Liver (tissue), 9 donors: ENCODE data around the gene SKOR1. TPM values are rescaled to one million over a fixed set of nuclear protein-coding genes. Genes with fewer than 3 reads are reported as not detected.

Experiments used
- DNase-seq: peaks from one replicate; pipeline ENCODE4 v3.0.0-alpha.2; 2017; ENCODE audit warnings: low spot score
- H3K27ac ChIP-seq, 2 donors: one replicate each; pipeline ENCODE4 v1.7.0; 2013; ENCODE audit warnings: inconsistent platforms in 2 of 2, low read length in 2 of 2, control low read depth in 1 of 2, low read depth in 1 of 2, mild to moderate bottlenecking in 1 of 2
- H3K27me3 ChIP-seq, 4 donors: one replicate each; pipeline versions ENCODE4 v1.6.1 to v1.7.0; 2013; ENCODE audit warnings: low read length in 3 of 4, inconsistent platforms in 1 of 4, mild to moderate bottlenecking in 1 of 4, moderate library complexity in 1 of 4; ENCODE audit not compliant: control insufficient read depth in 4 of 4, insufficient read depth in 4 of 4
- H3K36me3 ChIP-seq, 4 donors: one replicate each; pipeline versions ENCODE4 v1.6.1 to v1.7.0; 2013; ENCODE audit warnings: low read length in 3 of 4, mild to moderate bottlenecking in 3 of 4, low read depth in 1 of 4, moderate library complexity in 1 of 4; ENCODE audit not compliant: control insufficient read depth in 4 of 4, insufficient read depth in 3 of 4
- H3K4me1 ChIP-seq, 4 donors: one replicate each; pipeline versions ENCODE4 v1.6.1 to v1.7.0; 2013; ENCODE audit warnings: low read length in 3 of 4, mild to moderate bottlenecking in 3 of 4, moderate library complexity in 1 of 4; ENCODE audit not compliant: control insufficient read depth in 4 of 4, insufficient read depth in 4 of 4
- H3K4me3 ChIP-seq, 3 donors: one replicate each; pipeline versions ENCODE4 v1.6.1 to v1.7.0; 2013; ENCODE audit warnings: low read length in 3 of 3, control low read depth in 1 of 3, low read depth in 1 of 3, mild to moderate bottlenecking in 1 of 3
- H3K9ac ChIP-seq, 2 donors: one replicate each; pipeline ENCODE4 v1.7.0; 2013; ENCODE audit warnings: low read length in 2 of 2, mild to moderate bottlenecking in 2 of 2, moderate library complexity in 2 of 2, control low read depth in 1 of 2, low read depth in 1 of 2
- H3K9me3 ChIP-seq, 4 donors: one replicate each; pipeline versions ENCODE4 v1.6.1 to v1.7.0; 2013; ENCODE audit warnings: low read length in 3 of 4; ENCODE audit not compliant: control insufficient read depth in 4 of 4
- EGR1 ChIP-seq, 2 donors: IDR thresholded peaks; 2 replicates each; pipeline ENCODE4 v1.6.1; 2016 to 2018; ENCODE audit warnings: antibody characterized with exemption in 2 of 2, low read depth in 2 of 2
- FOXA1 ChIP-seq: IDR thresholded peaks from 2 replicates; pipeline ENCODE4 v1.6.1; 2016; ENCODE audit warnings: antibody characterized with exemption
- FOXA2 ChIP-seq: IDR thresholded peaks from 2 replicates; pipeline ENCODE4 v1.6.1; 2016; ENCODE audit warnings: antibody characterized with exemption
- GABPA ChIP-seq, 2 donors: IDR thresholded peaks in 1 of 2; conservative IDR thresholded peaks in 1 of 2; 2 replicates each; pipeline ENCODE4 v1.6.1; 2016; ENCODE audit warnings: antibody characterized with exemption in 2 of 2, mild to moderate bottlenecking in 1 of 2, moderate library complexity in 1 of 2
- HNF4A ChIP-seq, 2 donors: conservative IDR thresholded peaks; 2 replicates each; pipeline ENCODE4 v1.6.1; 2016; ENCODE audit warnings: antibody characterized with exemption in 2 of 2, mild to moderate bottlenecking in 2 of 2
- HNF4G ChIP-seq: IDR thresholded peaks from 2 replicates; pipeline ENCODE4 v1.6.1; 2016; ENCODE audit warnings: antibody characterized with exemption
- JUND ChIP-seq, 2 donors: IDR thresholded peaks; 2 replicates each; pipeline ENCODE4 v1.6.1; 2016; ENCODE audit warnings: antibody characterized with exemption in 2 of 2
- NR2F2 ChIP-seq: IDR thresholded peaks from 2 replicates; pipeline ENCODE4 v1.6.1; 2016; ENCODE audit warnings: antibody characterized with exemption
- RAD21 ChIP-seq, 2 donors: IDR thresholded peaks; 2 replicates each; pipeline ENCODE4 v1.6.1; 2016; ENCODE audit warnings: antibody characterized with exemption in 2 of 2, mild to moderate bottlenecking in 2 of 2
- RXRA ChIP-seq, 2 donors: IDR thresholded peaks; 2 replicates each; pipeline ENCODE4 v1.6.1; 2017 to 2018; ENCODE audit warnings: antibody characterized with exemption in 2 of 2, mild to moderate bottlenecking in 1 of 2
- SP1 ChIP-seq: IDR thresholded peaks from 2 replicates; pipeline ENCODE4 v1.6.1; 2018; ENCODE audit warnings: antibody characterized with exemption, mild to moderate bottlenecking
- TAF1 ChIP-seq: conservative IDR thresholded peaks from 2 replicates; pipeline ENCODE4 v1.6.1; 2016; ENCODE audit warnings: antibody characterized with exemption, mild to moderate bottlenecking
- YY1 ChIP-seq: IDR thresholded peaks from 2 replicates; pipeline ENCODE4 v1.6.1; 2016; ENCODE audit warnings: antibody characterized with exemption, mild to moderate bottlenecking
- WGBS: extraction: QIAGEN DNeasy Blood & Tissue Kit; methylation state at CpG from one replicate; pipeline ENCODE4 v1.1.7; 2013; 5-methylcytosine and 5-hydroxymethylcytosine counted together
- polyA plus RNA-seq, 2 donors: library from polyadenylated mRNA; stranded (reverse) in 1 of 2; unstranded in 1 of 2; fragments of 200-250 nt in 1 of 2; fragments of >200 nt in 1 of 2; fragmentation: Nextera tagmentation in 1 of 2; extraction: Ambion mirVana in 1 of 2; gene quantifications; one replicate each; pipeline versions ENCODE4 v1.2.1 to v1.2.3, GENCODE V29; 2013 to 2015
- total RNA-seq, 2 donors: library from RNA; depleted of rRNA; stranded (reverse); fragments of >200 nt; gene quantifications; one replicate each; pipeline ENCODE4 v1.2.3, GENCODE V29; 2014
- TF ChIP-seq, protein P1 (sequence below): IDR thresholded peaks from 2 replicates; pipeline ENCODE4 v1.6.1; 2016; ENCODE audit warnings: antibody characterized with exemption
- TF ChIP-seq, protein P2 (sequence below): IDR thresholded peaks from 2 replicates; pipeline ENCODE4 v1.6.1; 2016; ENCODE audit warnings: antibody characterized with exemption, mild to moderate bottlenecking
- TF ChIP-seq, protein P3 (sequence below): fragments of 150-350 bp; IDR thresholded peaks from 2 replicates; pipeline ENCODE4 v1.5.1; 2017; ENCODE audit warnings: improper control_type of control experiment, low read depth, low read length; ENCODE audit not compliant: missing input control
- TF ChIP-seq, protein P4 (sequence below): IDR thresholded peaks from 2 replicates; pipeline ENCODE4 v1.6.1; 2016; ENCODE audit warnings: antibody characterized with exemption
- TF ChIP-seq, protein P5 (sequence below): IDR thresholded peaks from 2 replicates; pipeline ENCODE4 v1.6.1; 2016; ENCODE audit warnings: antibody characterized with exemption
- donor health status: healthy.
- donor health status: healthy.
- donor health status: healthy.
- donor health status: healthy.
- donor health status: healthy.

The SKOR1 gene
- total and polyA plus RNA-seq, 4 donors = 0.02 to 0.17 (median 0.05) TPM; not detected in 1

DNA sequence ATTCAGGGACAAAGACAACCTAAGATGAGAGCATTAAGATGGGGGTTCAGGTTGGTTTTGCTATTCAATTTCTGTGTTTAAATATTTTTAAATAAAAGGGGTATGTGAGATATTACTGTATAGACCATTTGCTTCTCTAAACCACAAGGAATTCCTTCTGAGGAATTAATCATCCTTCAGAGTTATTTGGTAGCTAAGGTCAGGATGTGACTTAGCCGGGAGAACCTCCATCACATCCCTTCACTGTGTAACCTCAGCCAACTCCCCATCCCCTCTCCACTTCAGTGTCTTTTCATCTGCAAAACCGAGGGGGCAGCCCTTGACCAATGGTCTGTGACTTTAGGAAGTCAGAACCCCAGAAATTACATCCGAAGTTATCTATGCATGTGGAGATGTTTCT, 48.7 kb upstream of the SKOR1 start:
- Histone ChIP-seq H3K9me3 (no peaks in the 10 kb centered on the region), H3K36me3 (no peaks in the 10 kb centered on the region), H3K27ac (no peak overlapping the region), H3K9ac (no peak overlapping the region), H3K4me1 (peaks cover 0 to 6% (median 2%) of the 10 kb centered on the region in 4 donors), H3K4me3 (no peak overlapping the region), H3K27me3 (no peaks in the 10 kb centered on the region)
- TF ChIP-seq, protein P1, sequence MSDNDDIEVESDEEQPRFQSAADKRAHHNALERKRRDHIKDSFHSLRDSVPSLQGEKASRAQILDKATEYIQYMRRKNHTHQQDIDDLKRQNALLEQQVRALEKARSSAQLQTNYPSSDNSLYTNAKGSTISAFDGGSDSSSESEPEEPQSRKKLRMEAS = no peak
- TF ChIP-seq, protein P2, sequence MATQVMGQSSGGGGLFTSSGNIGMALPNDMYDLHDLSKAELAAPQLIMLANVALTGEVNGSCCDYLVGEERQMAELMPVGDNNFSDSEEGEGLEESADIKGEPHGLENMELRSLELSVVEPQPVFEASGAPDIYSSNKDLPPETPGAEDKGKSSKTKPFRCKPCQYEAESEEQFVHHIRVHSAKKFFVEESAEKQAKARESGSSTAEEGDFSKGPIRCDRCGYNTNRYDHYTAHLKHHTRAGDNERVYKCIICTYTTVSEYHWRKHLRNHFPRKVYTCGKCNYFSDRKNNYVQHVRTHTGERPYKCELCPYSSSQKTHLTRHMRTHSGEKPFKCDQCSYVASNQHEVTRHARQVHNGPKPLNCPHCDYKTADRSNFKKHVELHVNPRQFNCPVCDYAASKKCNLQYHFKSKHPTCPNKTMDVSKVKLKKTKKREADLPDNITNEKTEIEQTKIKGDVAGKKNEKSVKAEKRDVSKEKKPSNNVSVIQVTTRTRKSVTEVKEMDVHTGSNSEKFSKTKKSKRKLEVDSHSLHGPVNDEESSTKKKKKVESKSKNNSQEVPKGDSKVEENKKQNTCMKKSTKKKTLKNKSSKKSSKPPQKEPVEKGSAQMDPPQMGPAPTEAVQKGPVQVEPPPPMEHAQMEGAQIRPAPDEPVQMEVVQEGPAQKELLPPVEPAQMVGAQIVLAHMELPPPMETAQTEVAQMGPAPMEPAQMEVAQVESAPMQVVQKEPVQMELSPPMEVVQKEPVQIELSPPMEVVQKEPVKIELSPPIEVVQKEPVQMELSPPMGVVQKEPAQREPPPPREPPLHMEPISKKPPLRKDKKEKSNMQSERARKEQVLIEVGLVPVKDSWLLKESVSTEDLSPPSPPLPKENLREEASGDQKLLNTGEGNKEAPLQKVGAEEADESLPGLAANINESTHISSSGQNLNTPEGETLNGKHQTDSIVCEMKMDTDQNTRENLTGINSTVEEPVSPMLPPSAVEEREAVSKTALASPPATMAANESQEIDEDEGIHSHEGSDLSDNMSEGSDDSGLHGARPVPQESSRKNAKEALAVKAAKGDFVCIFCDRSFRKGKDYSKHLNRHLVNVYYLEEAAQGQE = no peak
- TF ChIP-seq HNF4G = no peak
- TF ChIP-seq TAF1 = no peak
- TF ChIP-seq, protein P3, sequence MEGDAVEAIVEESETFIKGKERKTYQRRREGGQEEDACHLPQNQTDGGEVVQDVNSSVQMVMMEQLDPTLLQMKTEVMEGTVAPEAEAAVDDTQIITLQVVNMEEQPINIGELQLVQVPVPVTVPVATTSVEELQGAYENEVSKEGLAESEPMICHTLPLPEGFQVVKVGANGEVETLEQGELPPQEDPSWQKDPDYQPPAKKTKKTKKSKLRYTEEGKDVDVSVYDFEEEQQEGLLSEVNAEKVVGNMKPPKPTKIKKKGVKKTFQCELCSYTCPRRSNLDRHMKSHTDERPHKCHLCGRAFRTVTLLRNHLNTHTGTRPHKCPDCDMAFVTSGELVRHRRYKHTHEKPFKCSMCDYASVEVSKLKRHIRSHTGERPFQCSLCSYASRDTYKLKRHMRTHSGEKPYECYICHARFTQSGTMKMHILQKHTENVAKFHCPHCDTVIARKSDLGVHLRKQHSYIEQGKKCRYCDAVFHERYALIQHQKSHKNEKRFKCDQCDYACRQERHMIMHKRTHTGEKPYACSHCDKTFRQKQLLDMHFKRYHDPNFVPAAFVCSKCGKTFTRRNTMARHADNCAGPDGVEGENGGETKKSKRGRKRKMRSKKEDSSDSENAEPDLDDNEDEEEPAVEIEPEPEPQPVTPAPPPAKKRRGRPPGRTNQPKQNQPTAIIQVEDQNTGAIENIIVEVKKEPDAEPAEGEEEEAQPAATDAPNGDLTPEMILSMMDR = no peak
- TF ChIP-seq GABPA (IDR thresholded peaks at IDR 0.05 in 1 of 2, conservative IDR thresholded peaks at IDR 0.05 in 1 of 2) = no peak
- TF ChIP-seq EGR1 (IDR thresholded peaks at IDR 0.05; ENCODE audit: low read depth in 2 of 2) = no peak
- TF ChIP-seq YY1 = no peak
- TF ChIP-seq HNF4A (conservative IDR thresholded peaks at IDR 0.05) = no peak
- TF ChIP-seq, protein P4, sequence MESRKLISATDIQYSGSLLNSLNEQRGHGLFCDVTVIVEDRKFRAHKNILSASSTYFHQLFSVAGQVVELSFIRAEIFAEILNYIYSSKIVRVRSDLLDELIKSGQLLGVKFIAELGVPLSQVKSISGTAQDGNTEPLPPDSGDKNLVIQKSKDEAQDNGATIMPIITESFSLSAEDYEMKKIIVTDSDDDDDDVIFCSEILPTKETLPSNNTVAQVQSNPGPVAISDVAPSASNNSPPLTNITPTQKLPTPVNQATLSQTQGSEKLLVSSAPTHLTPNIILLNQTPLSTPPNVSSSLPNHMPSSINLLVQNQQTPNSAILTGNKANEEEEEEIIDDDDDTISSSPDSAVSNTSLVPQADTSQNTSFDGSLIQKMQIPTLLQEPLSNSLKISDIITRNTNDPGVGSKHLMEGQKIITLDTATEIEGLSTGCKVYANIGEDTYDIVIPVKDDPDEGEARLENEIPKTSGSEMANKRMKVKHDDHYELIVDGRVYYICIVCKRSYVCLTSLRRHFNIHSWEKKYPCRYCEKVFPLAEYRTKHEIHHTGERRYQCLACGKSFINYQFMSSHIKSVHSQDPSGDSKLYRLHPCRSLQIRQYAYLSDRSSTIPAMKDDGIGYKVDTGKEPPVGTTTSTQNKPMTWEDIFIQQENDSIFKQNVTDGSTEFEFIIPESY = no peak
- TF ChIP-seq JUND (IDR thresholded peaks at IDR 0.05) = no peak
- no peak for TF ChIP-seq RAD21 (IDR thresholded peaks at IDR 0.05)
- TF ChIP-seq, protein P5, sequence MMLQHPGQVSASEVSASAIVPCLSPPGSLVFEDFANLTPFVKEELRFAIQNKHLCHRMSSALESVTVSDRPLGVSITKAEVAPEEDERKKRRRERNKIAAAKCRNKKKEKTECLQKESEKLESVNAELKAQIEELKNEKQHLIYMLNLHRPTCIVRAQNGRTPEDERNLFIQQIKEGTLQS = no peak
- TF ChIP-seq NR2F2 = no peak
- no peak for TF ChIP-seq RXRA (IDR thresholded peaks at IDR 0.05)
- no peak for TF ChIP-seq SP1
- no peak for TF ChIP-seq FOXA1
- no peak for TF ChIP-seq FOXA2
- WGBS = 92% methylated on average over 3 of the region's 3 CpGs
- DNase-seq = no peak
